GM12878 (cell line): ENCODE data around the gene TENT4B.

Source experiments
- ATF3 ChIP-seq: IDR thresholded peaks from 2 replicates; pipeline ENCODE4 v1.6.1; 2011; ENCODE audit warnings: low read depth, mild to moderate bottlenecking, low read length, moderate library complexity, borderline replicate concordance; ENCODE audit errors: extremely low read depth
- CHD2 ChIP-seq: IDR thresholded peaks from 2 replicates; pipeline ENCODE4 v1.6.1; 2011; ENCODE audit warnings: low read depth, low read length, improper control_type of control experiment, borderline replicate concordance
- EZH2 ChIP-seq: IDR thresholded peaks from 2 replicates; pipeline ENCODE4 v1.6.1; 2012; ENCODE audit warnings: low read depth, mild to moderate bottlenecking, control low read depth, inconsistent platforms, low read length, borderline replicate concordance; ENCODE audit not compliant: control insufficient read depth

GRCh38 chr16:50270510-50271147, 117.5 kb downstream of the TENT4B start:
- TF ChIP-seq CHD2 (no peak), ATF3 (no peak), EZH2 (no peak)
